ENCODE measurements around the gene PWWP2B. TPM values are rescaled to one million over a fixed set of nuclear protein-coding genes. Genes with fewer than 3 reads are reported as not detected.

The PWWP2B gene
- total and polyA plus RNA-seq, 2 of the 4 experiments (the other 2 are of a cell fraction) = 1.7 to 2.2 TPM

Other genes with a start within 250 kb of the PWWP2B start
- 7.2 and 8.1 TPM in 2 replicates for gene DPYSL4, start 210.3 kb upstream of the PWWP2B start, total RNA-seq (2012; rRNA removed)
- gene DPYSL4, start 210.3 kb upstream of the PWWP2B start, polyA plus RNA-seq (2012; rRNA removed) = 30.5 and 33.7 TPM in 2 replicates
- 5.0 TPM in 2 replicates for gene STK32C, start 89.2 kb upstream of the PWWP2B start, total RNA-seq (2012; rRNA removed)
- gene STK32C, start 89.2 kb upstream of the PWWP2B start, polyA plus RNA-seq (2012; rRNA removed) = 8.3 and 9.0 TPM in 2 replicates
- 3.6 and 3.8 TPM in 2 replicates for gene LRRC27, start 65.0 kb upstream of the PWWP2B start, total RNA-seq (2012; rRNA removed)
- gene LRRC27, start 65.0 kb upstream of the PWWP2B start, polyA plus RNA-seq (2012; rRNA removed) = 5.0 and 5.3 TPM in 2 replicates
- 31.7 and 36.7 TPM in 2 replicates for gene INPP5A, start 140.6 kb downstream of the PWWP2B start, total RNA-seq (2012; rRNA removed)
- gene INPP5A, start 140.6 kb downstream of the PWWP2B start, polyA plus RNA-seq (2012; rRNA removed) = 20.6 and 21.4 TPM in 2 replicates

All from IMR-90 (cell line).